Activated B cell treated with CpG ODN at 0.5 μM for 24 hours (primary cell): ENCODE measurements around the gene KATNBL1. TPM values are rescaled to one million over a fixed set of nuclear protein-coding genes. Genes with fewer than 3 reads are reported as not detected.

Experiments used
- ATAC-seq: fragments of 200-7000 bp; cut with Tn5 transposase; one replicate; pipeline ENCODE4 v1.10.0; 2021; ENCODE audit warnings: low read depth, mild to moderate bottlenecking, moderate library complexity
- CTCF ChIA-PET: fragments of 350-600 bp; sonication (Branson Sonifier 250); formaldehyde crosslinking; loops from one replicate; lab custom pipeline; 2021; ENCODE audit warnings: antibody characterized with exemption; lab: Charles Lee
- POLR2A ChIA-PET: fragments of 350-600 bp; sonication (Branson Sonifier 250); formaldehyde crosslinking; loops from one replicate; lab custom pipeline; 2021; ENCODE audit warnings: antibody characterized with exemption; lab: Charles Lee
- DNase-seq: peaks from one replicate; pipeline ENCODE4 v3.0.0; 2022
- H3K27ac Mint-ChIP-seq: one replicate; pipeline ENCODE4 v1.8.0; 2020; ENCODE audit warnings: mixed read lengths
- H3K27me3 Mint-ChIP-seq: one replicate; pipeline ENCODE4 v1.8.0; 2021; ENCODE audit warnings: mixed read lengths
- H3K36me3 Mint-ChIP-seq: one replicate; pipeline ENCODE4 v1.8.0; 2021; ENCODE audit warnings: low read depth, mixed read lengths
- H3K4me1 Mint-ChIP-seq: one replicate; pipeline ENCODE4 v1.8.0; 2021; ENCODE audit warnings: mixed read lengths
- H3K4me3 Mint-ChIP-seq: one replicate; pipeline ENCODE4 v1.8.0; 2020; ENCODE audit warnings: mild to moderate bottlenecking, mixed read lengths
- H3K9me3 Mint-ChIP-seq: one replicate; pipeline ENCODE4 v1.8.0; 2020; ENCODE audit warnings: mixed read lengths
- CTCF ChIP-seq: fragments of 200-600 bp; IDR thresholded peaks from one replicate; pipeline ENCODE4 v1.8.0; 2022; ENCODE audit warnings: antibody characterized with exemption, mild to moderate bottlenecking
- intact Hi-C: fragments of 100-400 bp; cut with micrococcal nuclease; formaldehyde crosslinking; loops from one replicate; pipeline ENCODE4 v1.15.1; 2024
- total RNA-seq: library from RNA; stranded (reverse); gene quantifications from 2 replicates; pipeline ENCODE4 v1.2.3, GENCODE V29; 2022

The KATNBL1 gene
- total RNA-seq, 1 donor from 2014 or later: 53.3 TPM

GRCh38 chr15:34116620-34117019, 93.3 kb downstream of the KATNBL1 start:
- ChIA-PET POLR2A (no interaction called here), CTCF (no interaction called here)
- no peak for DNase-seq
- ATAC-seq: no peak
- intact Hi-C loops: no loop called here
- Mint-ChIP-seq H3K4me3 (no peak overlapping the region), H3K36me3 (no peaks in the 10 kb centered on the region), H3K4me1 (no peaks in the 10 kb centered on the region), H3K27me3 (peaks cover 10% of the 10 kb centered on the region), H3K27ac (no peak overlapping the region), H3K9me3 (no peaks in the 10 kb centered on the region)
- no peak for TF ChIP-seq CTCF

GRCh38 chr15:34114739-34115138, 95.2 kb downstream of the KATNBL1 start:
- CTCF ChIA-PET: no interaction called here
- H3K4me1 Mint-ChIP-seq: no peaks in the 10 kb centered on the region
- H3K9me3 Mint-ChIP-seq: no peaks in the 10 kb centered on the region
- H3K27me3 Mint-ChIP-seq: peaks cover 3% of the 10 kb centered on the region
- POLR2A ChIA-PET: no interaction called here
- no peak overlapping the region for H3K27ac Mint-ChIP-seq
- no peaks in the 10 kb centered on the region for H3K36me3 Mint-ChIP-seq
- ATAC-seq: no peak
- intact Hi-C loops: no loop called here
- no peak for DNase-seq
- no peak for TF ChIP-seq CTCF
- no peak overlapping the region for H3K4me3 Mint-ChIP-seq

- Mint-ChIP-seq H3K27me3 (peaks cover 2% of the 10 kb centered on the region), H3K4me1 (no peaks in the 10 kb centered on the region), H3K27ac (no peak overlapping the region), H3K36me3 (no peaks in the 10 kb centered on the region), H3K9me3 (no peaks in the 10 kb centered on the region), H3K4me3 (no peak overlapping the region)
- ATAC-seq (no peak), DNase-seq (no peak)
- TF ChIP-seq CTCF: no peak
- intact Hi-C loops: no loop called here
- ChIA-PET CTCF (interaction anchor here (0.8 kb wide), 1 partner anchor 126 kb away, joined by 3 read pairs; no protein-coding TSS in a partner anchor), POLR2A (no interaction called here)
These were observed 95.7 kb downstream of the KATNBL1 start for GRCh38 chr15:34114215-34114614.

DNA sequence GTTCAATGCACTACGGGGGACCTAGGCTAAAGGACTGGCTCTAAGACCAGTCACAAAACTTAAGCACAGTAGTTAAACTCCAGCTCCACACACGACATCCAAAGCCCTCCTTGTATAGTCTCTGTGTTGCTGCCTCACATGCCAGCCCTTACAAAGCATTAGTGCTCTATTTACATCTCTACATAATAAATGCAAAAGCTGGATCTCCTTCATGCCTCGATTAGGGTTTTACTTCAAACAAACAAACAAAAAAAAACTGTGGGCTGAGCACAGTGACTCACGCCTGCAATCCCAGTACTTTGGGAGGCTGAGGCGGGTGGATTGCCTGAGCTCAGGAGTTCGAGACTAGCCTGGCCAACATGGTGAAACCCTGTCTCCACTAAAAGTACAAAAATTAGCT, 98.4 kb downstream of the KATNBL1 start:
- ChIA-PET CTCF (interaction anchor here (0.8 to 5.7 kb wide), 2 partner anchors 99 to 265 kb away, joined by 3 to 52 read pairs; partner anchors contain the start of gene KATNBL1), POLR2A (no interaction called here)
- no peaks in the 10 kb centered on the region for H3K4me1 Mint-ChIP-seq
- ATAC-seq (no peak), DNase-seq (no peak)
- H3K36me3 Mint-ChIP-seq: no peaks in the 10 kb centered on the region
- H3K9me3 Mint-ChIP-seq: no peaks in the 10 kb centered on the region
- no peaks in the 10 kb centered on the region for H3K27me3 Mint-ChIP-seq
- intact Hi-C loops: no loop called here
- H3K4me3 Mint-ChIP-seq: no peak overlapping the region
- TF ChIP-seq CTCF: no peak
- H3K27ac Mint-ChIP-seq: no peak overlapping the region

DNA sequence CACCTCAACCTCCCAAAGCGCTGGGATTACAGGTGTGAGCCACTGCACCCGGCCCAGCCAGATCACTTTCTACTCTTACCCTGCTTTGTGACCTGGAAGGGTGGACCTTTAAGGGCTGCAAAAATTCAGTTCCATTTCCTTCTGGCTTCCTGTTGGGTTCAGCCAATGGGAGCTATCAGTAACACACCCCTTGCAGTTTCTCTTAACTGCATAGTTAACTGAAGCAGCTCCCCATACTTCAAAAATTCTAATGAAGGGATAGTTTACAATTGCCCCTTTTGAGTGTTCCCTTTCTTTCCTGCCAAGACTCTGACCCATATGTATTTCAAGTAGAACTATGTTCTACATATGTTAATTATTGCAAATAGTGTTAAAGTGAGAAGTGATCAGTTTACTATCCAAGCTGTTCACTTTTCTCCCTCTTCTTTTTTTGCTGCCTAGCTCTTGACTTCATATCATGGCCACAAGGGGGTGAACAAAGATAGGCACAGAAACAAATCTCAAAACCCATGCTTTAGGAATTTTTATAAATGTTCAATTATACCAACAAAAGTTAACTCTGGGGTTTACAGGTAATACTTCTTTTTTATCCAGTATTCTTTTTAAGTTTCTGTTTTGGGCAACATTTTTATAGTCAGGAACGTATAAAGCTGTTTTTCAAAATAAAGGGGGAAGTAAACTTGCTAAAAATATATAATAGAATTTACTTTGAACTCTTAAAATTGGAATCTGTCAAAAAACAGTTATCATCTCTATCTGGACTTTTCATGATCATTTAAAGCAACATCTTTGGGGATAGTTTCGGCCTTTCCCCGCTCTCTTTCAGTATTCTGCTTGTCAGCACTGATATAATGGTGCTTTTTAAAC, 99.9 kb downstream of the KATNBL1 start:
- ATAC-seq (no peak), DNase-seq (no peak)
- POLR2A ChIA-PET: interaction anchor here (0.6 to 1.3 kb wide), 4 partner anchors 8 to 114 kb away, joined by 3 to 4 read pairs (median 4); partner anchors contain the start of genes EMC7, KATNBL1 and PGBD4
- peak; percentile 27 for TF ChIP-seq CTCF
- intact Hi-C loops: loop anchor here (1.0 to 10.0 kb wide), 4 partner anchors 100 to 1435 kb away; partner anchors contain the start of genes DPH6, KATNBL1 and LPCAT4
- Mint-ChIP-seq H3K27ac (no peak overlapping the region), H3K9me3 (no peaks in the 10 kb centered on the region), H3K27me3 (no peaks in the 10 kb centered on the region), H3K4me1 (no peaks in the 10 kb centered on the region), H3K4me3 (no peak overlapping the region), H3K36me3 (peaks cover 1% of the 10 kb centered on the region)
- CTCF ChIA-PET: interaction anchor here (0.9 to 5.7 kb wide), 6 partner anchors 10 to 479 kb away, joined by 3 to 52 read pairs (median 4); partner anchors contain the start of gene KATNBL1
